GM12878 (cell line): ENCODE results near the gene KCNB1. TPM values are rescaled to one million over a fixed set of nuclear protein-coding genes. Genes with fewer than 3 reads are reported as not detected.

Experiments
- ATAC-seq: fragments of 200-7000 bp; cut with Tn5 transposase; 3 replicates; pipeline ENCODE4 v1.9.1; 2020; ENCODE audit warnings: mild to moderate bottlenecking, moderate library complexity
- BruUV-seq: library from RNA; stranded (reverse); fragments of 400-500 nt; replicated peaks from 2 replicates; lab custom pipeline; 2021; lab: Mats Ljungman, UMichigan
- CTCF ChIA-PET: fragments of 300-600 bp; sonication (Branson Sonifier 250); formaldehyde crosslinking; extraction: SDS; loops from one replicate; lab custom pipeline; 2021; ENCODE audit warnings: inconsistent platforms; lab: Yijun Ruan, JAX
- POLR2A ChIA-PET: fragments of 350-600 bp; formaldehyde crosslinking; extraction: SDS; loops from one replicate; lab custom pipeline; 2021; ENCODE audit warnings: inconsistent platforms; lab: Charles Lee
- RAD21 ChIA-PET: fragments of 300-600 bp; sonication (Branson Sonifier 250); formaldehyde crosslinking; loops from one replicate; lab custom pipeline; 2023; ENCODE audit warnings: antibody characterized with exemption; ENCODE audit not compliant: unreplicated experiment; lab: Charles Lee
- SMC1A ChIA-PET: fragments of 300-600 bp; sonication (Branson Sonifier 250); formaldehyde crosslinking; loops from one replicate; lab custom pipeline; 2023; ENCODE audit not compliant: unreplicated experiment, uncharacterized antibody; lab: Charles Lee
- DNase-seq: peaks from one replicate; pipeline ENCODE4 v3.0.0-alpha.2; 2011; ENCODE audit warnings: low read depth, low spot score
- FAIRE-seq: peaks from 3 replicates; lab custom pipeline; 2011; peaks lifted over from hg19 to GRCh38; lab: Jason Lieb, UNC
- H2AFZ ChIP-seq: 2 replicates; pipeline ENCODE4 v1.6.0; 2011; ENCODE audit warnings: low read depth, low read length, control low read depth; ENCODE audit not compliant: control insufficient read depth
- H3K27ac ChIP-seq: 2 replicates; pipeline ENCODE4 v1.5.1; 2011; ENCODE audit warnings: control low read depth; ENCODE audit not compliant: control insufficient read depth, insufficient read depth
- H3K27me3 ChIP-seq, 2 experiments: replicated peaks in 1 of 2; 2 replicates each; pipeline versions ENCODE4 v1.6.0 to v1.6.1; 2011; ENCODE audit warnings: low read length in 1 of 2; ENCODE audit not compliant: control insufficient read depth in 2 of 2, insufficient read depth in 2 of 2
- H3K36me3 ChIP-seq, 2 experiments: 2 replicates each; pipeline ENCODE4 v1.5.1; 2011; ENCODE audit warnings: low read length in 1 of 2; ENCODE audit not compliant: control insufficient read depth in 2 of 2, insufficient read depth in 2 of 2
- H3K4me1 ChIP-seq: 2 replicates; pipeline ENCODE4 v1.6.1; 2011; ENCODE audit warnings: mild to moderate bottlenecking, low read length, moderate library complexity, mixed read lengths; ENCODE audit not compliant: control insufficient read depth, insufficient read depth
- H3K4me2 ChIP-seq: 2 replicates; pipeline ENCODE4 v1.6.0; 2011; ENCODE audit warnings: control low read depth; ENCODE audit not compliant: control insufficient read depth, insufficient read depth
- H3K4me3 ChIP-seq: fragments of 200-600 bp; sonication (generic); 2 replicates; pipeline ENCODE4 v1.5.1; 2016
- H3K79me2 ChIP-seq: 2 replicates; pipeline ENCODE4 v1.6.0; 2011; ENCODE audit warnings: low read length; ENCODE audit not compliant: control insufficient read depth, insufficient read depth
- H3K9ac ChIP-seq: 2 replicates; pipeline ENCODE4 v1.8.0; 2011; ENCODE audit warnings: low read length, control low read depth, mixed read lengths; ENCODE audit not compliant: control insufficient read depth, insufficient read depth
- H3K9me3 ChIP-seq: replicated peaks from 3 replicates; pipeline ENCODE4 v1.5.1; 2011; ENCODE audit warnings: mild to moderate bottlenecking, low read length; ENCODE audit not compliant: control insufficient read depth, insufficient read depth
- H4K20me1 ChIP-seq: 2 replicates; pipeline ENCODE4 v1.6.0; 2011; ENCODE audit not compliant: control insufficient read depth, insufficient read depth
- CBX3 ChIP-seq: fragments of 200-600 bp; sonication (generic); IDR thresholded peaks from 2 replicates; pipeline ENCODE4 v1.6.1; 2016; ENCODE audit warnings: low read depth, borderline replicate concordance
- CBX5 ChIP-seq: sonication (generic); IDR thresholded peaks from 2 replicates; pipeline ENCODE4 v1.6.1; 2016; ENCODE audit warnings: low read depth, moderate library complexity, mild to moderate bottlenecking, inconsistent platforms
- FOXM1 ChIP-seq: IDR thresholded peaks from 2 replicates; pipeline ENCODE4 v1.6.1; 2012; ENCODE audit warnings: low read depth, mild to moderate bottlenecking, inconsistent platforms, low read length, moderate library complexity
- KLF5 ChIP-seq: fragments of 450-650 bp; IDR thresholded peaks from 2 replicates; pipeline ENCODE4 v1.6.1; 2014; ENCODE audit warnings: mild to moderate bottlenecking; ENCODE audit not compliant: partially characterized antibody
- MAX ChIP-seq: IDR thresholded peaks from 2 replicates; pipeline ENCODE4 v1.6.1; 2012; ENCODE audit warnings: low read depth, low read length, improper control_type of control experiment
- MEF2B ChIP-seq: fragments of 450-650 bp; IDR thresholded peaks from 2 replicates; pipeline ENCODE4 v1.6.1; 2018; ENCODE audit warnings: mild to moderate bottlenecking, moderate library complexity; ENCODE audit not compliant: partially characterized antibody, poor library complexity, severe bottlenecking
- NKRF ChIP-seq: fragments of 450-650 bp; conservative IDR thresholded peaks from 2 replicates; pipeline ENCODE4 v1.6.1; 2017; ENCODE audit warnings: mild to moderate bottlenecking, moderate library complexity
- RBBP5 ChIP-seq: fragments of 200-600 bp; sonication (generic); conservative IDR thresholded peaks from 2 replicates; pipeline ENCODE4 v1.6.1; 2016
- SMAD1 ChIP-seq: fragments of 450-650 bp; IDR thresholded peaks from 2 replicates; pipeline ENCODE4 v1.6.1; 2018; ENCODE audit warnings: mild to moderate bottlenecking, low read depth; ENCODE audit not compliant: partially characterized antibody
- STAT1 ChIP-seq: fragments of 450-650 bp; conservative IDR thresholded peaks from 2 replicates; pipeline ENCODE4 v1.6.1; 2014; ENCODE audit warnings: antibody characterized with exemption, mild to moderate bottlenecking
- SUZ12 ChIP-seq: fragments of 200-600 bp; sonication (generic); IDR thresholded peaks from one replicate; pipeline ENCODE4 v1.6.1; 2018; ENCODE audit warnings: antibody characterized with exemption, mild to moderate bottlenecking; ENCODE audit not compliant: unreplicated experiment
- ZBTB33 ChIP-seq: fragments of 450-650 bp; IDR thresholded peaks from 2 replicates; pipeline ENCODE4 v1.6.1; 2017; ENCODE audit warnings: mild to moderate bottlenecking
- ZBTB4 ChIP-seq: fragments of 450-650 bp; formaldehyde crosslinking; IDR thresholded peaks from 2 replicates; pipeline ENCODE4 v1.4.0; 2022; ENCODE audit warnings: mild to moderate bottlenecking, moderate library complexity
- ZNF207 ChIP-seq: fragments of 450-650 bp; IDR thresholded peaks from 2 replicates; pipeline ENCODE4 v1.6.1; 2014; ENCODE audit warnings: antibody characterized with exemption, mild to moderate bottlenecking, borderline replicate concordance
- WGBS: methylation state at CpG from one replicate; pipeline ENCODE4 v1.1.6; 2016; ENCODE audit warnings: low lambda C conversion rate; ENCODE audit not compliant: insufficient replicate concordance, insufficient coverage; ENCODE audit errors: missing lambda C conversion rate; 5-methylcytosine and 5-hydroxymethylcytosine counted together
- in situ Hi-C: fragments of 300-500 bp; cut with MboI; formaldehyde crosslinking; loops from 9 replicates; pipeline ENCODE4 v1.14.3; 2018; ENCODE audit warnings: mixed read lengths
- intact Hi-C: fragments of 100-400 bp; cut with micrococcal nuclease; formaldehyde crosslinking; loops from one replicate; pipeline ENCODE4 v1.14.2; 2022; ENCODE audit not compliant: unreplicated experiment
- polyA plus RNA-seq, 11 experiments: library from polyadenylated mRNA; depleted of rRNA in 4 of 11; unstranded in 6 of 11; stranded (reverse) in 5 of 11; fragments of >200 nt; fragmentation: Nextera tagmentation in 4 of 11; fragmentation: Illumina TruSeq in 1 of 11; extraction: Ambion mirVana in 4 of 11; extraction: Trizol in 1 of 11; gene quantifications; 1 replicate in 1 of 11; 2 replicates in 10 of 11; pipeline versions ENCODE4 v1.2.1 to v1.2.3, GENCODE V29; 2011 to 2016; ENCODE audit warnings: inconsistent platforms in 2 of 11, missing spikeins in 2 of 11, low read depth in 1 of 11
- total RNA-seq, 4 experiments: library from RNA; depleted of rRNA in 3 of 4; stranded (reverse); fragments of >200 nt in 3 of 4; fragmentation: Illumina TruSeq in 1 of 4; extraction: Trizol in 1 of 4; gene quantifications; 2 replicates each; pipeline versions ENCODE4 v1.2.1 to v1.2.3, GENCODE V29; 2013 to 2021

KCNB1 gene
- total and polyA plus RNA-seq, 10 of the 15 experiments (the other 5 are each of a cell fraction or from before 2014, with no cell fraction given): 0.02 to 0.08 (median 0.03) TPM; not detected in 7

- TF ChIP-seq SUZ12 (no peak), ZBTB33 (no peak), RBBP5 (no peak), FOXM1 (no peak), KLF5 (no peak)
These were observed 73.9 kb downstream of the KCNB1 start (continued) for GRCh38 chr20:49408509-49409104.

GRCh38 chr20:49406666-49407065 is 75.8 kb downstream of the KCNB1 start:
- in situ Hi-C loops (no loop called here), intact Hi-C loops (no loop called here)
- Histone ChIP-seq H3K9me3 (no peaks in the 10 kb centered on the region), H3K36me3 (no peaks in the 10 kb centered on the region), H3K79me2 (no peaks in the 10 kb centered on the region), H3K27me3 (peaks cover 0 to 2% of the 10 kb centered on the region in 2 experiments; a peak in 2 of 4 replicates), H4K20me1 (no peaks in the 10 kb centered on the region), H2AFZ (no peak overlapping the region), H3K4me2 (no peak overlapping the region), H3K4me3 (no peak overlapping the region), H3K27ac (no peak overlapping the region), H3K9ac (no peak overlapping the region), H3K4me1 (no peaks in the 10 kb centered on the region)
- SMC1A ChIA-PET: no interaction called here
- CTCF ChIA-PET: no interaction called here
- 29% methylated on average over 9 of the region's 9 CpGs for WGBS
- BruUV-seq: no TSS peak
- RAD21 ChIA-PET: no interaction called here
- POLR2A ChIA-PET: interaction anchor here (0.6 kb wide), 1 partner anchor 21 kb away, joined by 3 read pairs; no protein-coding TSS in a partner anchor
- no peak for DNase-seq
- no peak for FAIRE-seq
- ATAC-seq: no peak
- no peak for TF ChIP-seq ZNF207
- TF ChIP-seq MAX: no peak
- TF ChIP-seq SMAD1: no peak
- no peak for TF ChIP-seq NKRF
- TF ChIP-seq MEF2B: no peak
- no peak for TF ChIP-seq CBX3
- no peak for TF ChIP-seq ZBTB4 (CRISPR knock-in tag)
- TF ChIP-seq CBX5: no peak
- TF ChIP-seq STAT1: no peak
